ENCODE results near the gene SIAH1. TPM values are rescaled to one million over a fixed set of nuclear protein-coding genes. Genes with fewer than 3 reads are reported as not detected.

SIAH1 gene
- total RNA-seq, 1 experiment from 2014 or later, result 30.0 TPM

DNA sequence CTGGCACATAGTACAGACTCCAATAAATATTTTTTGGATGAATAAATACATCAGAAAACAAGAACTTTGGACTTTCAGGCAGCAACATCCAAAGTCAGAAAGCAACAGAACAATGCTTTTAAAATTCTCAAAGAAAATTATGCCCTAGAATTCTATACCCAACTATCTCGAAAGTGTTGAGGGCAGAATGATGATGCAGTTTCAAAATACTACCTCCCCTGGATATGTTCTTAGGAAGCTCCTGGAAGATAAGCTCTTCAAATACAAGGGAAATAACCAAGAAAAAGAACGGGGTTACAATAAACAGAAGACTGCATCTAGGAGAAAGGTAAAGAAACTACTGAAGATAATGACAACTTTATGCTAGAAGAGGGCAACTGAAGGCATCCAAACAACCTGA, 11.0 kb downstream of the SIAH1 start:
- intact Hi-C loops (cut with micrococcal nuclease; ENCODE audit: unreplicated experiment), result no loop called here
- no peak for DNase-seq (ENCODE audit: low spot score)
- CTCF ChIA-PET, result no interaction called here
- no peak overlapping the region for H3K27ac ChIP-seq (ENCODE audit: low read depth, low read length, poor library complexity, severe bottlenecking)
- no peaks in the 10 kb centered on the region for H3K27me3 ChIP-seq (replicated peaks; ENCODE audit: insufficient read depth, low read depth, low read length, poor library complexity)
- no peaks in the 10 kb centered on the region for H3K9me3 ChIP-seq (ENCODE audit: low read depth, low read length, poor library complexity, severe bottlenecking)
- POLR2A ChIA-PET (ENCODE audit: low non-redundant PET), result no interaction called here
- H3K4me3 ChIP-seq (ENCODE audit: low read depth, low read length, poor library complexity, severe bottlenecking), result no peak overlapping the region
- peaks cover 48% of the 10 kb centered on the region for H3K4me1 ChIP-seq (ENCODE audit: insufficient read depth, low read length, poor library complexity, severe bottlenecking)
- TF ChIP-seq, protein P1, sequence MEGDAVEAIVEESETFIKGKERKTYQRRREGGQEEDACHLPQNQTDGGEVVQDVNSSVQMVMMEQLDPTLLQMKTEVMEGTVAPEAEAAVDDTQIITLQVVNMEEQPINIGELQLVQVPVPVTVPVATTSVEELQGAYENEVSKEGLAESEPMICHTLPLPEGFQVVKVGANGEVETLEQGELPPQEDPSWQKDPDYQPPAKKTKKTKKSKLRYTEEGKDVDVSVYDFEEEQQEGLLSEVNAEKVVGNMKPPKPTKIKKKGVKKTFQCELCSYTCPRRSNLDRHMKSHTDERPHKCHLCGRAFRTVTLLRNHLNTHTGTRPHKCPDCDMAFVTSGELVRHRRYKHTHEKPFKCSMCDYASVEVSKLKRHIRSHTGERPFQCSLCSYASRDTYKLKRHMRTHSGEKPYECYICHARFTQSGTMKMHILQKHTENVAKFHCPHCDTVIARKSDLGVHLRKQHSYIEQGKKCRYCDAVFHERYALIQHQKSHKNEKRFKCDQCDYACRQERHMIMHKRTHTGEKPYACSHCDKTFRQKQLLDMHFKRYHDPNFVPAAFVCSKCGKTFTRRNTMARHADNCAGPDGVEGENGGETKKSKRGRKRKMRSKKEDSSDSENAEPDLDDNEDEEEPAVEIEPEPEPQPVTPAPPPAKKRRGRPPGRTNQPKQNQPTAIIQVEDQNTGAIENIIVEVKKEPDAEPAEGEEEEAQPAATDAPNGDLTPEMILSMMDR (conservative IDR thresholded peaks at IDR 0.05; ENCODE audit: low read depth, low read length), result no peak
- no peak for TF ChIP-seq EZH2 (IDR thresholded peaks at IDR 0.05; ENCODE audit: borderline replicate concordance, low read depth, low read length, poor library complexity, severe bottlenecking)
- no TSS peak for BruUV-seq (replicated peaks)
- no peaks in the 10 kb centered on the region for H3K36me3 ChIP-seq (ENCODE audit: insufficient read depth, low read length, poor library complexity, severe bottlenecking)

DNA sequence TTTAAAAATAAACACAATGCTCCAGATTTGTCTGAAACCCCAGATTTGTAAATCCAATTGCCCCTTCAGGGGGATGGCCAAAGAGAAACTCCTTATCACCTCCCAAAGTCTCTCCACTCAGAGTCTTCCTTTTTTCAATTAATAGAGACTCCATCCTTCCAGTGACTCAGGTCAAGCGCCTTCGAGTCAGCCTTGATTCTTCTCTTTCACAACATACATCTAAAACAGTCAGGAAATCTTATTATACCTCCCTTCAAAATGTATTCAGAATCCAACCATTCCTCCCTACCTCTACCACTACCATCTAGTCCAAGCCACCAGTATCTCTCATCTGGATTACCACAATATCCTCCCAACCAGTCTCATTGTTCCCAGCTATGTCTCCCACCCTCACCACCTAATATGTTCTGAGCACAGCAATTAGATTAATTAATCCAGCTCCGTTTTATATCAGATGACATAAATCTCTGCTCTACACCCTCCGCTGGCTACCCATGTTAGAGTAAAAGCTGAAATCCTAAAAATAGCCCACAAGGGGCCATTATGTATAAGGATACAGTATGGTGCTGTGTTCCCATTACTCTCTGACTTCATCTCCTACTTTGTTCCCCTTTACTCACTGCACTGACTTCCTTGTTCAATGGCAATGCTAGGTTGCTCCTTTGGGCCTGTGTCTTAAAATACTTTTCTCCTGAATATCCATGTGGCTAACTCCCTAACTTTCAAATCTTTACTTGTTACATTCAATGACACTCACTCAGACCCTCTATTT, 11.8 kb downstream of the SIAH1 start:
- H3K4me3 ChIP-seq (ENCODE audit: low read depth, low read length, poor library complexity, severe bottlenecking), result no peak overlapping the region
- ChIA-PET POLR2A (ENCODE audit: low non-redundant PET) (no interaction called here), CTCF (no interaction called here)
- no peaks in the 10 kb centered on the region for H3K36me3 ChIP-seq (ENCODE audit: insufficient read depth, low read length, poor library complexity, severe bottlenecking)
- no peaks in the 10 kb centered on the region for H3K27me3 ChIP-seq (replicated peaks; ENCODE audit: insufficient read depth, low read depth, low read length, poor library complexity)
- no peak for DNase-seq (ENCODE audit: low spot score)
- H3K27ac ChIP-seq (ENCODE audit: low read depth, low read length, poor library complexity, severe bottlenecking), result no peak overlapping the region
- TF ChIP-seq EZH2 (IDR thresholded peaks at IDR 0.05; ENCODE audit: borderline replicate concordance, low read depth, low read length, poor library complexity, severe bottlenecking), result no peak
- peaks cover 44% of the 10 kb centered on the region for H3K4me1 ChIP-seq (ENCODE audit: insufficient read depth, low read length, poor library complexity, severe bottlenecking)
- no peaks in the 10 kb centered on the region for H3K9me3 ChIP-seq (ENCODE audit: low read depth, low read length, poor library complexity, severe bottlenecking)
- intact Hi-C loops (cut with micrococcal nuclease; ENCODE audit: unreplicated experiment), result no loop called here
- BruUV-seq (replicated peaks), result no TSS peak

DNA sequence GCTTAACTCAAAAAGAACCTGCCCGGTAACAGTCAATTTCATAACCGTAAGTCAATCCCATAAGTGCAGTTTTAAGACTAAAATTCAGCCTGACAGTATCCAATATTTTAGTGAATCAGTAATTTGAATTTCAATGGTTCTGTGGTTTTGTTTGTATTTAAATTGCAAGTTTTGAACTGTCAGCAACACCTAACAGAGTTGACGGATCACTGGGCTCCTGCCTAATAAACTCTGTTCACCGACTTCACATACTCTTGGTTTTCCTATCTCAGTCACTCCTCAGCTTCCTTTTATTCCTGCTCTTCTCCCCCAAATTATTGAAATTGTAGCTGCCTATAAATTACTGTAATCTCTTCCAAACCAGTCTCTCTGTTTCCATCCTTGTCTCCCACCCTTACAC, 12.5 kb downstream of the SIAH1 start:
- POLR2A ChIA-PET (ENCODE audit: low non-redundant PET), result no interaction called here
- intact Hi-C loops (cut with micrococcal nuclease; ENCODE audit: unreplicated experiment), result no loop called here
- CTCF ChIA-PET, result interaction anchor here (0.5 kb wide), 1 partner anchor 145 kb away, joined by 4 read pairs; no protein-coding TSS in a partner anchor

More for the DNA sequence above, 12.5 kb downstream of the SIAH1 start:
- BruUV-seq (replicated peaks), result no TSS peak
- H3K27ac ChIP-seq (ENCODE audit: low read depth, low read length, poor library complexity, severe bottlenecking), result no peak overlapping the region
- no peak overlapping the region for H3K4me3 ChIP-seq (ENCODE audit: low read depth, low read length, poor library complexity, severe bottlenecking)
- no peaks in the 10 kb centered on the region for H3K27me3 ChIP-seq (replicated peaks; ENCODE audit: insufficient read depth, low read depth, low read length, poor library complexity)
- H3K36me3 ChIP-seq (ENCODE audit: insufficient read depth, low read length, poor library complexity, severe bottlenecking), result no peaks in the 10 kb centered on the region
- TF ChIP-seq, protein P1 (conservative IDR thresholded peaks at IDR 0.05; ENCODE audit: low read depth, low read length), result no peak
- TF ChIP-seq EZH2 (IDR thresholded peaks at IDR 0.05; ENCODE audit: borderline replicate concordance, low read depth, low read length, poor library complexity, severe bottlenecking), result no peak
- H3K4me1 ChIP-seq (ENCODE audit: insufficient read depth, low read length, poor library complexity, severe bottlenecking), result peaks cover 43% of the 10 kb centered on the region
- DNase-seq (ENCODE audit: low spot score), result no peak
- no peaks in the 10 kb centered on the region for H3K9me3 ChIP-seq (ENCODE audit: low read depth, low read length, poor library complexity, severe bottlenecking)

Data from A673 (cell line).